K562 (cell line): Measurements from ENCODE around the gene INPP5K. TPM values are rescaled to one million over a fixed set of nuclear protein-coding genes. Genes with fewer than 3 reads are reported as not detected.

Source experiments
- ATAC-seq: fragments of 200-7000 bp; cut with Tn5 transposase; 3 replicates; pipeline ENCODE4 v1.9.1; 2020; ENCODE audit warnings: moderate library complexity
- BruUV-seq: library from RNA; stranded (reverse); fragments of 400-500 nt; replicated peaks from 2 replicates; lab custom pipeline; 2021; lab: Mats Ljungman, UMichigan
- CTCF ChIA-PET: fragments of 300-600 bp; formaldehyde crosslinking; extraction: SDS; loops from one replicate; lab custom pipeline; 2021; ENCODE audit warnings: low intra/inter-chr PET ratio; lab: Yijun Ruan, JAX
- POLR2A ChIA-PET: fragments of 300-600, 350-650 bp; sonication (Branson Sonifier 250); formaldehyde crosslinking; extraction: SDS; loops from one replicate; lab custom pipeline; 2021; ENCODE audit warnings: antibody characterized with exemption, inconsistent platforms; lab: Yijun Ruan, JAX
- DNase-seq, 4 experiments: peaks; one replicate each; pipeline versions ENCODE4 v3.0.0 to v3.0.0-alpha.2; 2011 to 2018; ENCODE audit warnings: low spot score in 3 of 4, mixed read lengths in 3 of 4; ENCODE audit errors: extremely low read depth in 1 of 4
- FAIRE-seq: peaks from 2 replicates; lab custom pipeline; 2011; peaks lifted over from hg19 to GRCh38; lab: Jason Lieb, UNC
- H2AFZ ChIP-seq: 2 replicates; pipeline ENCODE4 v1.6.0; 2011; ENCODE audit warnings: low read depth, low read length, control low read depth, inconsistent platforms
- H3K27ac ChIP-seq: fragments of 200-600 bp; 3 replicates; pipeline ENCODE4 v1.8.0; 2011; ENCODE audit warnings: low read depth, mild to moderate bottlenecking, control low read depth, inconsistent platforms, low read length, moderate library complexity, mixed read lengths; ENCODE audit errors: extremely low read depth
- H3K27me3 ChIP-seq, 2 experiments: fragments of 300-600 bp in 1 of 2; 2 replicates in 1 of 2; 3 replicates in 1 of 2; pipeline versions ENCODE4 v1.6.0 to v1.8.0; 2011; ENCODE audit warnings: inconsistent platforms in 2 of 2, low read length in 2 of 2, mild to moderate bottlenecking in 1 of 2, mixed read lengths in 1 of 2, moderate library complexity in 1 of 2; ENCODE audit not compliant: control insufficient read depth in 2 of 2, insufficient read depth in 2 of 2
- H3K36me3 ChIP-seq: fragments of 300-600 bp; 3 replicates; pipeline ENCODE4 v1.8.0; 2011; ENCODE audit warnings: mild to moderate bottlenecking, low read length, inconsistent platforms; ENCODE audit not compliant: control insufficient read depth, insufficient read depth
- H3K4me1 ChIP-seq, 2 experiments: fragments of 200-600 bp in 1 of 2; replicated peaks in 1 of 2; 2 replicates in 1 of 2; 3 replicates in 1 of 2; pipeline versions ENCODE4 v1.5.1 to v1.8.0; 2011; ENCODE audit warnings: inconsistent platforms in 2 of 2, low read length in 2 of 2, mild to moderate bottlenecking in 1 of 2, mixed read lengths in 1 of 2, moderate library complexity in 1 of 2; ENCODE audit not compliant: control insufficient read depth in 2 of 2, insufficient read depth in 2 of 2
- H3K4me2 ChIP-seq: 2 replicates; pipeline ENCODE4 v1.6.1; 2011; ENCODE audit warnings: low read length, control low read depth, inconsistent platforms, mixed read lengths; ENCODE audit not compliant: insufficient read depth
- H3K4me3 ChIP-seq: fragments of 200-600 bp; sonication (generic), shearing (Covaris generic); 2 replicates; pipeline ENCODE4 v1.5.1; 2016; ENCODE audit warnings: control low read depth, inconsistent platforms
- H3K79me2 ChIP-seq: fragments of 200-600 bp; 3 replicates; pipeline ENCODE4 v1.8.0; 2011; ENCODE audit warnings: low read length, inconsistent platforms; ENCODE audit not compliant: control insufficient read depth, insufficient read depth
- H3K9ac ChIP-seq, 2 experiments: 2 replicates each; pipeline versions ENCODE4 v1.6.0 to v1.6.1; 2011; ENCODE audit warnings: low read depth in 2 of 2, low read length in 2 of 2, control low read depth in 1 of 2, inconsistent platforms in 1 of 2, mild to moderate bottlenecking in 1 of 2, mixed read lengths in 1 of 2; ENCODE audit not compliant: insufficient read depth in 1 of 2
- H3K9me1 ChIP-seq: one replicate; pipeline ENCODE4 v1.6.0; 2011; ENCODE audit warnings: inconsistent platforms, mild to moderate bottlenecking, low read length, moderate library complexity; ENCODE audit not compliant: control insufficient read depth, insufficient read depth
- H3K9me3 ChIP-seq: replicated peaks from 2 replicates; pipeline ENCODE4 v1.5.1; 2011; ENCODE audit warnings: low read depth, low read length, inconsistent platforms; ENCODE audit not compliant: control insufficient read depth, insufficient read depth
- H4K20me1 ChIP-seq: replicated peaks from 2 replicates; pipeline ENCODE4 v1.6.1; 2011; ENCODE audit warnings: low read length, inconsistent platforms, mixed read lengths; ENCODE audit not compliant: control insufficient read depth, insufficient read depth
- MCM3 ChIP-seq: fragments of 450-650 bp; IDR thresholded peaks from 2 replicates; pipeline ENCODE4 v1.6.1; 2016
- RAD21 ChIP-seq, 2 experiments: fragments of 250-450 bp in 1 of 2; fragments of 450-650 bp in 1 of 2; sonication (Bioruptor Pico) in 1 of 2; formaldehyde crosslinking in 1 of 2; IDR thresholded peaks in 1 of 2; conservative IDR thresholded peaks in 1 of 2; 2 replicates each; pipeline versions ENCODE4 v1.4.0 to v1.8.0; 2020 to 2022; ENCODE audit warnings: mild to moderate bottlenecking in 2 of 2, moderate library complexity in 1 of 2
- RNF219 ChIP-seq: fragments of 250-450 bp; sonication (Bioruptor Pico); IDR thresholded peaks from 2 replicates; pipeline ENCODE4 v1.5.0; 2022; ENCODE audit warnings: mild to moderate bottlenecking
- SMAD2 ChIP-seq: fragments of 150-350 bp; IDR thresholded peaks from 2 replicates; pipeline ENCODE4 v1.6.1; 2014; ENCODE audit warnings: low read depth, mild to moderate bottlenecking, low read length
- ZBTB34 ChIP-seq: fragments of 250-450 bp; sonication (Bioruptor Pico); IDR thresholded peaks from 2 replicates; pipeline ENCODE4 v1.8.0; 2021; ENCODE audit warnings: mild to moderate bottlenecking, moderate library complexity
- WGBS: fragments of 100-300 bp; shearing (Covaris generic); methylation state at CpG from one replicate; pipeline ENCODE4 v1.1.6; 2016; ENCODE audit warnings: low coverage, mixed read lengths; ENCODE audit not compliant: insufficient coverage; ENCODE audit errors: missing lambda C conversion rate; 5-methylcytosine and 5-hydroxymethylcytosine counted together
- in situ Hi-C: fragments of 300-500 bp; cut with MboI; formaldehyde crosslinking; loops from 4 replicates; pipeline ENCODE4 v1.15.0; 2018; ENCODE audit warnings: inconsistent platforms, mixed read lengths
- intact Hi-C: fragments of 100-400 bp; cut with micrococcal nuclease; formaldehyde crosslinking; loops from 2 replicates; pipeline ENCODE4 v1.14.2; 2022
- polyA plus RNA-seq, 8 experiments: library from polyadenylated mRNA; depleted of rRNA in 4 of 8; stranded (reverse) in 5 of 8; unstranded in 3 of 8; fragments of >200 nt; fragmentation: Nextera tagmentation in 2 of 8; fragmentation: Illumina TruSeq in 1 of 8; extraction: Ambion mirVana in 2 of 8; extraction: Trizol in 1 of 8; gene quantifications; 2 replicates each; pipeline versions ENCODE4 v1.2.1 to v1.2.3, GENCODE V29; 2011 to 2014; ENCODE audit warnings: inconsistent platforms in 1 of 8, missing spikeins in 1 of 8
- total RNA-seq, 7 experiments: library from RNA; depleted of rRNA in 6 of 7; stranded (reverse); fragments of >200 nt in 6 of 7; fragmentation: Illumina TruSeq in 2 of 7; extraction: Trizol in 2 of 7; gene quantifications; 2 replicates each; pipeline versions ENCODE4 v1.2.1 to v1.2.3, GENCODE V29; 2011 to 2021; ENCODE audit warnings: low replicate concordance in 1 of 7

Gene INPP5K
- total and polyA plus RNA-seq, 9 of the 15 experiments (the other 6 are each of a cell fraction or from before 2014, with no cell fraction given) = 0.63 to 15.1 (median 10.1) TPM

- TF ChIP-seq RAD21 (CRISPR knock-in tag; conservative IDR thresholded peaks at IDR 0.05 in 1 of 2, IDR thresholded peaks at IDR 0.05 in 1 of 2) = peak; percentile 69 to 83
- no peak for TF ChIP-seq ZBTB34
- TF ChIP-seq MCM3 = no peak
- no peak for TF ChIP-seq SMAD2
Observed at GRCh38 chr17:1515640-1516387, 598 bp downstream of the INPP5K start (continued).

GRCh38 chr17:1512351-1512750 lies 4.1 kb downstream of the INPP5K start:
- WGBS = no CpG with 5 or more reads among the region's 2 CpGs
- no peaks in the 10 kb centered on the region for H4K20me1 ChIP-seq
- POLR2A ChIA-PET = interaction anchor here (1.5 to 1.6 kb wide), 2 partner anchors 11 to 20 kb away, joined by 4 to 8 read pairs; partner anchors contain the start of gene MYO1C
- H3K79me2 ChIP-seq = peaks cover 18% of the 10 kb centered on the region
- no peaks in the 10 kb centered on the region for H3K9me1 ChIP-seq
- H3K4me3 ChIP-seq = no peak overlapping the region
- CTCF ChIA-PET = interaction anchor here (0.6 to 1.1 kb wide), 2 partner anchors 147 to 151 kb away, joined by 3 read pairs; no protein-coding TSS in a partner anchor
- no TSS peak for BruUV-seq
- in situ Hi-C loops (loop anchor here (10.0 kb wide), 1 partner anchor 238 kb away; the partner anchor contains the start of genes BHLHA9 and TRARG1), intact Hi-C loops (loop anchor here (10.0 kb wide), 2 partner anchors 58 to 238 kb away; partner anchors contain the start of genes BHLHA9, CRK and TRARG1)
- DNase-seq = no peak
- H3K27ac ChIP-seq = no peak overlapping the region
- no peak overlapping the region for H2AFZ ChIP-seq
- FAIRE-seq = no peak
- no peak for ATAC-seq
- H3K9me3 ChIP-seq = no peaks in the 10 kb centered on the region
- no peak overlapping the region; a peak in 1 of 4 replicates for H3K9ac ChIP-seq
- H3K36me3 ChIP-seq = peaks cover 7% of the 10 kb centered on the region; the same call in 2 of the 3 replicates
- no peak overlapping the region for H3K4me2 ChIP-seq
- H3K27me3 ChIP-seq = no peaks in the 10 kb centered on the region
- H3K4me1 ChIP-seq = peaks cover 18 to 20% of the 10 kb centered on the region in 2 experiments; a peak in 4 of 5 replicates
- no peak for TF ChIP-seq RNF219 (CRISPR knock-in tag)
